Gastrocnemius medialis (tissue), 4 donors: ENCODE results near the gene EMC7. TPM values are rescaled to one million over a fixed set of nuclear protein-coding genes. Genes with fewer than 3 reads are reported as not detected.
"Not testable (repeated sequence)": the region's sequence is repeated elsewhere in the genome, so short reads cannot be mapped to it uniquely, and the experiment has no call there.

Source experiments
- ATAC-seq, 2 donors: fragments of 150-250 bp; one replicate each; pipeline ENCODE4 v1.9.1; 2016
- DNase-seq, 2 donors: peaks; one replicate each; pipeline ENCODE4 v3.0.0-alpha.2; 2019
- H3K27ac ChIP-seq, 4 donors: fragments of 200-600 bp; sonication (generic); 1 replicate in 1 of 4; 2 replicates in 3 of 4; pipeline ENCODE4 v1.5.1; 2016 to 2018; ENCODE audit warnings: mild to moderate bottlenecking in 2 of 4, moderate library complexity in 1 of 4
- H3K27me3 ChIP-seq, 3 donors: fragments of 200-600 bp; sonication (generic) in 2 of 3; 1 replicate in 1 of 3; 2 replicates in 2 of 3; pipeline versions ENCODE4 v1.5.1 to v1.6.0; 2016 to 2019; ENCODE audit warnings: mild to moderate bottlenecking in 1 of 3, moderate library complexity in 1 of 3
- H3K36me3 ChIP-seq, 2 donors: fragments of 200-600 bp; sonication (generic) in 1 of 2; one replicate each; pipeline ENCODE4 v1.5.1; 2017 to 2018
- H3K4me1 ChIP-seq, 2 donors: fragments of 200-600 bp; sonication (generic) in 1 of 2; one replicate each; pipeline ENCODE4 v1.5.1; 2016 to 2017; ENCODE audit warnings: mild to moderate bottlenecking in 2 of 2
- H3K4me3 ChIP-seq, 4 donors: fragments of 200-600 bp; sonication (generic) in 3 of 4; 1 replicate in 1 of 4; 2 replicates in 3 of 4; pipeline ENCODE4 v1.5.1; 2016 to 2019; ENCODE audit warnings: mild to moderate bottlenecking in 2 of 4
- H3K9me3 ChIP-seq, 3 donors: fragments of 200-600 bp; sonication (generic) in 2 of 3; 1 replicate in 1 of 3; 2 replicates in 2 of 3; pipeline ENCODE4 v1.5.1; 2016 to 2019
- POLR2A ChIP-seq, 2 donors: fragments of 450-650 bp; IDR thresholded peaks; one replicate each; pipeline ENCODE4 v1.6.1; 2017; ENCODE audit warnings: antibody characterized with exemption in 2 of 2, mild to moderate bottlenecking in 2 of 2, moderate library complexity in 2 of 2
- in situ Hi-C, 4 donors: fragments of 200-750 bp; cut with MboI; loops; one replicate each; pipeline versions ENCODE4 v1.15.0 to v1.8.0; 2017; ENCODE audit warnings: low sequenced_read_pairs in 4 of 4
- intact Hi-C: fragments of 100-400 bp; cut with DNase I; formaldehyde crosslinking; loops from one replicate; pipeline ENCODE4 v1.15.1; 2023; ENCODE audit warnings: low total_unique reads
- total RNA-seq, 4 donors: library from RNA; depleted of rRNA; stranded (reverse); fragments of >200 nt; gene quantifications; one replicate each; pipeline versions ENCODE4 v1.1.0 to v1.2.3, GENCODE V29; 2016
- TF ChIP-seq, protein P1 (sequence below), 5 experiments: fragments of 450-650 bp in 3 of 5; fragments of 200-600 bp in 2 of 5; sonication (generic) in 2 of 5; IDR thresholded peaks in 4 of 5; conservative IDR thresholded peaks in 1 of 5; 1 replicate in 4 of 5; 2 replicates in 1 of 5; pipeline ENCODE4 v1.5.1; 2016 to 2019; ENCODE audit warnings: antibody characterized with exemption in 5 of 5, mild to moderate bottlenecking in 3 of 5, moderate library complexity in 3 of 5

Gene EMC7
- total RNA-seq, 4 donors from 2014 or later, result 36.6 to 66.8 (median 48.3) TPM

DNA sequence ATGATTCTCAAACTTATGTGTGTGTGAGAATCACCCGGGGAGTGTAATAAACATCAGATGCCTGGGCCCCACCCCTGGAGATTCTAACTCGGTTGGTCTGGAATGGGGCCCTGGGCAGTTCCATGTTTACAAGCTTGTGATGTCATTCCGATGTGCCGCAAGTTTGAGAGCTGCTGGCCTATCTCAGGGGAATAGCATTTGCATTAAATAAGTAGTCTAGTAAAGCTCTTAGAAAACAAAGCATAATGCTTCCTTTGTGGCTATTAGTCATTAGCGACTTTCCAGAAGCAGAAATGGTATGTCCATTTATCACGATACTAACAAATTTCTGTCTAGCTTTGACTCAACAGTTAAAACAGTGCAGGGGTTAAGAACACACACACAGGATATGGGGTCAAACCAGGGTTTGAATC lies 21.1 kb upstream of the EMC7 start:
- Histone ChIP-seq H3K9me3 (no peaks in the 10 kb centered on the region), H3K4me1 (peaks cover 0 to 12% of the 10 kb centered on the region in 2 donors), H3K27me3 (peaks cover 0 to 4% (median 2%) of the 10 kb centered on the region in 3 donors), H3K36me3 (no peaks in the 10 kb centered on the region), H3K27ac (no peak overlapping the region), H3K4me3 (no peak overlapping the region)
- in situ Hi-C loops (no loop called here), intact Hi-C loops (no loop called here)
- DNase-seq (no peak), ATAC-seq (no peak)
- TF ChIP-seq POLR2A (IDR thresholded peaks at IDR 0.05), result no peak
- TF ChIP-seq, protein P1, sequence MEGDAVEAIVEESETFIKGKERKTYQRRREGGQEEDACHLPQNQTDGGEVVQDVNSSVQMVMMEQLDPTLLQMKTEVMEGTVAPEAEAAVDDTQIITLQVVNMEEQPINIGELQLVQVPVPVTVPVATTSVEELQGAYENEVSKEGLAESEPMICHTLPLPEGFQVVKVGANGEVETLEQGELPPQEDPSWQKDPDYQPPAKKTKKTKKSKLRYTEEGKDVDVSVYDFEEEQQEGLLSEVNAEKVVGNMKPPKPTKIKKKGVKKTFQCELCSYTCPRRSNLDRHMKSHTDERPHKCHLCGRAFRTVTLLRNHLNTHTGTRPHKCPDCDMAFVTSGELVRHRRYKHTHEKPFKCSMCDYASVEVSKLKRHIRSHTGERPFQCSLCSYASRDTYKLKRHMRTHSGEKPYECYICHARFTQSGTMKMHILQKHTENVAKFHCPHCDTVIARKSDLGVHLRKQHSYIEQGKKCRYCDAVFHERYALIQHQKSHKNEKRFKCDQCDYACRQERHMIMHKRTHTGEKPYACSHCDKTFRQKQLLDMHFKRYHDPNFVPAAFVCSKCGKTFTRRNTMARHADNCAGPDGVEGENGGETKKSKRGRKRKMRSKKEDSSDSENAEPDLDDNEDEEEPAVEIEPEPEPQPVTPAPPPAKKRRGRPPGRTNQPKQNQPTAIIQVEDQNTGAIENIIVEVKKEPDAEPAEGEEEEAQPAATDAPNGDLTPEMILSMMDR (IDR thresholded peaks at IDR 0.05 in 4 of 5, conservative IDR thresholded peaks at IDR 0.05 in 1 of 5), result no peak

DNA sequence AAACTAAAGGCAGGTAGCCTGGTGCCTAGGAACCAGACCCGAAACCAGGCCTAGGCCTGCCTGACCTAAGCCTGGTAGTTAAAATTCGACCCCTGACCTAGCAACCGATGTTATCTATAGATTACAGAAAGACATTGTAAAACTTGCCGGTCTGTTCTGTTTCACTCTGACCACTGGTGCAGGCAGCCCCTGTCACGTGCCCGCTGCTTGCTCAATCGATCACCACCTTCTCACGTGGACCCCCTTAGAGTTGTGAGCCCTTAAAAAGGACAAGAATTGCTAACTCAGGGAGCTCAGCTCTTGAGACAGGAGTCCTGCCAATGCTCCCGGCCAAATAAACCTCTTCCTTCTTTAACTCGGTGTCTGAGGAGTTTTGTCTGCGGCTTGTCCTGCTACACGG lies 20.1 kb upstream of the EMC7 start:
- H3K9me3 ChIP-seq, H3K36me3 ChIP-seq, H3K27me3 ChIP-seq, intact Hi-C loops, DNase-seq, ATAC-seq, H3K27ac ChIP-seq, H3K4me3 ChIP-seq, in situ Hi-C loops: not testable (repeated sequence)
- peaks cover 0 to 12% of the 10 kb centered on the region in 2 donors for H3K4me1 ChIP-seq

DNA sequence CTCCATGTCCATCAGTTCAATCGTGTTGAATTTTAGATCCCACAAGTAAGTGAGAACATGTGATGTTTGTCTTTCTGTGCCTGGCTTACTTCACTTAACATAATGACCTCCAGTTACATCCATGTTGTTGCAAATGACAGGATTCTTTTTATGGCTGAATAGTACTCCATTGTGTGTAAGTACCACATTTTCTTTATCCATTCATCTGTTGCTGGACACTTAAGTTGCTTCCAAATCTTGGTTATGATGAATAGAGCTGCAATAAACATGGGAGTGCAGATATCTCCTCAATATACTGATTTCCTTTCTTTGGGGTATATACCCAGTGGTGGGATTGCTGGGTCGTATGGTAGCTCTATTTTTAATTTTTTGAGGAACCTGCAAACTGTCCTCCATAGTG lies 18.8 kb upstream of the EMC7 start:
- in situ Hi-C loops, H3K27me3 ChIP-seq, H3K27ac ChIP-seq, H3K4me3 ChIP-seq, H3K9me3 ChIP-seq, DNase-seq, H3K36me3 ChIP-seq, ATAC-seq, intact Hi-C loops: not testable (repeated sequence)
- peaks cover 0 to 12% of the 10 kb centered on the region in 2 donors for H3K4me1 ChIP-seq

DNA sequence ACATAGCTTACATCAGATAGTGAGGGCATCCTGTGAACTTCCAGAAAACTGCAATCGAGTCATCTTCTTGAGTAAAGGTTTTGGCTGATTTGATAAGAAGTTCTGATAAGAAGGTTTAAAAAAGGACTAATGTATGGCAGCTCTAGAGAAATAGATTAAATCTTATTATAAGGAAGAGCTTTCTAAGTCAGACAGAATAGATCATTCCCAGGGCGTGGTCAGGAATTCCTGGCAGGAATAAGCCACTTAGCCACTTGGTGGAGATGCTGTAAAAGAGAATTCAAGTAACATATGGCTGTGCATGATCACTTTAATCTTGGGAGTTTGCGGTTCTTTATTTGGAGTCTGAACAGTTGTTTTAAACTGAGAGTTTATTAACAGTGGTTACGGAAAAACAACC lies 17.6 kb upstream of the EMC7 start:
- H3K36me3 ChIP-seq, result no peaks in the 10 kb centered on the region
- intact Hi-C loops (no loop called here), in situ Hi-C loops (no loop called here)
- TF ChIP-seq, protein P1 (IDR thresholded peaks at IDR 0.05 in 4 of 5, conservative IDR thresholded peaks at IDR 0.05 in 1 of 5), result no peak
- no peak for TF ChIP-seq POLR2A (IDR thresholded peaks at IDR 0.05)
- H3K4me1 ChIP-seq, result peaks cover 0 to 6% of the 10 kb centered on the region in 2 donors
- H3K9me3 ChIP-seq, result no peaks in the 10 kb centered on the region
- no peak overlapping the region for H3K27ac ChIP-seq
- H3K27me3 ChIP-seq, result peaks cover 0 to 5% (median 4%) of the 10 kb centered on the region in 3 donors
- H3K4me3 ChIP-seq, result no peak overlapping the region
- ATAC-seq (no peak), DNase-seq (no peak)

DNA sequence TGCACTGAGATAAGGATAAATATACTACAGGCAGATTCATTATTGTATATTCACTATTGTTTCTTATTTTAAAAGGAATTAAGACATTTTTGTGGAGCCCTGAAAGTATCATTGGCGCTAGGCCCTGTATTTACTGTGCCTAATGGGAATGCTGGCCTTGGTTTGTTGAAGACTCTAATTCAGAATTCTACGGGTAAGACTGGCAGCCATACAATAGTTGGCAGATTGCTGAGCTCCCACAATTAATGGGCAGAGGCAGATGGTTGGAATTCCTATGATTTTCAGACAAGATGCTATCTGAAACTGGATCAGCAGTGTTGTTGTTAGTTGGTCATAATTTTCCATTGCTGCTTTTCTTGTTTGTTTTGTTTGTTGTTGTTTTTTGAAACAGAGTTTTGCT lies 15.0 kb upstream of the EMC7 start:
- intact Hi-C loops, result no loop called here
- TF ChIP-seq, protein P1 (IDR thresholded peaks at IDR 0.05 in 4 of 5, conservative IDR thresholded peaks at IDR 0.05 in 1 of 5), result no peak
- no peak for TF ChIP-seq POLR2A (IDR thresholded peaks at IDR 0.05)
- ATAC-seq, result no peak
- Histone ChIP-seq H3K27ac (no peak overlapping the region), H3K27me3 (peaks cover 0 to 5% (median 4%) of the 10 kb centered on the region in 3 donors), H3K9me3 (no peaks in the 10 kb centered on the region), H3K4me1 (no peaks in the 10 kb centered on the region), H3K36me3 (no peaks in the 10 kb centered on the region), H3K4me3 (no peak overlapping the region)
- DNase-seq, result no peak
- in situ Hi-C loops, result no loop called here

DNA sequence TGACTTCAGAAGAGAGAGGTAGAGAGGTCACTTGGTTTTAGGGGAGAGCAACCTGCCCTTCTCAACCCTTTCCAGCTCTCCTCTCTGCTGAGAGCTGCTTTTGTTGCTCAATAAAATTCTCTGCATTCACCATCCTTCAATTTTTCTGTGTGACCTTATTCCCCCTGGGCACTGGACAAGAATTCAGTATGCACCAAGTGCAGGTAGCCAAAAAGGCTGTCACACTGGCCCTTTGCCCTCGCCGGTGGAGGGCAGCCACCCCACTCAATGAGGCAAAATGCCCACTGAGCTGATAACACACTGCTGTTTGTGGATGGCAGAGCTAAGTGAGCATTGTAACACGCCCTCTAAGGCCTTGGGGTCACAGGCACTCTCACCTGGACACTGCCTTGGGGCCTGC lies 13.1 kb upstream of the EMC7 start:
- Histone ChIP-seq H3K4me1 (no peaks in the 10 kb centered on the region), H3K9me3 (no peaks in the 10 kb centered on the region), H3K4me3 (no peak overlapping the region), H3K27me3 (peaks cover 0 to 5% (median 4%) of the 10 kb centered on the region in 3 donors), H3K27ac (no peak overlapping the region), H3K36me3 (no peaks in the 10 kb centered on the region)
- in situ Hi-C loops (no loop called here), intact Hi-C loops (no loop called here)
- no peak for DNase-seq
- no peak for ATAC-seq
- TF ChIP-seq POLR2A (IDR thresholded peaks at IDR 0.05), result no peak
- TF ChIP-seq, protein P1 (IDR thresholded peaks at IDR 0.05 in 4 of 5, conservative IDR thresholded peaks at IDR 0.05 in 1 of 5), result no peak
